Left kidney (tissue), 2 donors: ENCODE measurements around the gene EFCAB12. TPM values are rescaled to one million over a fixed set of nuclear protein-coding genes. Genes with fewer than 3 reads are reported as not detected.
"Not testable (repeated sequence)": the region's sequence is repeated elsewhere in the genome, so short reads cannot be mapped to it uniquely, and the experiment has no call there.

Experiments used
- DNase-seq: peaks from one replicate; pipeline ENCODE4 v3.0.0-alpha.2; 2013
- polyA plus RNA-seq: library from polyadenylated mRNA; unstranded; fragments of 120-200 nt; gene quantifications from one replicate; pipeline ENCODE4 v1.2.1, GENCODE V29; 2013; ENCODE audit not compliant: insufficient read length

The EFCAB12 gene
- polyA plus RNA-seq, 1 donor, result 5.9 TPM

GRCh38 chr3:129392106-129392887 is 36.1 kb downstream of the EFCAB12 start:
- DNase-seq, result not testable (repeated sequence)

GRCh38 chr3:129391583-129391982 is 36.9 kb downstream of the EFCAB12 start:
- DNase-seq, result not testable (repeated sequence)

GRCh38 chr3:129389572-129389937 is 38.9 kb downstream of the EFCAB12 start:
- no peak for DNase-seq

GRCh38 chr3:129388791-129389571 is 39.5 kb downstream of the EFCAB12 start:
- not testable (repeated sequence) for DNase-seq

- no peak for DNase-seq
Measured at GRCh38 chr3:129387487-129387886, 40.9 kb downstream of the EFCAB12 start.

GRCh38 chr3:129386984-129387383 is 41.5 kb downstream of the EFCAB12 start:
- no peak for DNase-seq

GRCh38 chr3:129385507-129385906 is 42.9 kb downstream of the EFCAB12 start:
- not testable (repeated sequence) for DNase-seq

GRCh38 chr3:129384594-129385323 is 43.7 kb downstream of the EFCAB12 start:
- DNase-seq, result no peak

GRCh38 chr3:129384103-129384502 is 44.3 kb downstream of the EFCAB12 start:
- not testable (repeated sequence) for DNase-seq

- DNase-seq, result peak; percentile 46
Measured at GRCh38 chr3:129383292-129383860, 45.1 kb downstream of the EFCAB12 start.

- no peak for DNase-seq
Measured at GRCh38 chr3:129382366-129382765, 46.1 kb downstream of the EFCAB12 start.

GRCh38 chr3:129379582-129380358 is 48.7 kb downstream of the EFCAB12 start:
- no peak for DNase-seq

GRCh38 chr3:129378949-129379348 is 49.5 kb downstream of the EFCAB12 start:
- DNase-seq, result no peak

- DNase-seq, result no peak
Measured at GRCh38 chr3:129377615-129378014, 50.8 kb downstream of the EFCAB12 start.

- DNase-seq, result no peak
Measured at GRCh38 chr3:129375099-129375498, 53.3 kb downstream of the EFCAB12 start.

- no peak for DNase-seq
Measured at GRCh38 chr3:129371041-129371826, 57.2 kb downstream of the EFCAB12 start.

GRCh38 chr3:129370248-129370964 is 58.0 kb downstream of the EFCAB12 start:
- DNase-seq, result no peak

- no peak for DNase-seq
Measured at GRCh38 chr3:129369711-129370110, 58.7 kb downstream of the EFCAB12 start.

GRCh38 chr3:129367821-129368220 is 60.6 kb downstream of the EFCAB12 start:
- DNase-seq, result no peak

GRCh38 chr3:129366312-129366831 is 62.1 kb downstream of the EFCAB12 start:
- DNase-seq, result no peak
